Adrenal gland (tissue), 12 donors: ENCODE results near the gene GIMAP5. TPM values are rescaled to one million over a fixed set of nuclear protein-coding genes. Genes with fewer than 3 reads are reported as not detected.

Experiments
- DNase-seq, 7 donors: peaks; one replicate each; pipeline ENCODE4 v3.0.0-alpha.2; 2019 to 2020
- H3K27ac ChIP-seq, 5 donors: fragments of 200-600 bp; sonication (generic) in 4 of 5; 1 replicate in 3 of 5; 2 replicates in 2 of 5; pipeline versions ENCODE4 v1.5.1 to v1.8.0; 2016 to 2020; ENCODE audit warnings: mild to moderate bottlenecking in 1 of 5
- H3K27me3 ChIP-seq: fragments of 200-600 bp; 2 replicates; pipeline ENCODE4 v1.8.0; 2021
- H3K36me3 ChIP-seq, 2 donors: fragments of 200-600 bp; replicated peaks in 1 of 2; 1 replicate in 1 of 2; 2 replicates in 1 of 2; pipeline versions ENCODE4 v1.5.1 to v1.8.0; 2018 to 2022
- H3K4me1 ChIP-seq, 2 donors: fragments of 200-600 bp; replicated peaks in 1 of 2; 1 replicate in 1 of 2; 2 replicates in 1 of 2; pipeline versions ENCODE4 v1.5.1 to v1.8.0; 2018 to 2021
- H3K4me3 ChIP-seq, 4 donors: fragments of 200-600 bp; sonication (generic) in 3 of 4; one replicate each; pipeline ENCODE4 v1.5.1; 2016 to 2018
- H3K9me3 ChIP-seq, 3 donors: fragments of 200-600 bp; sonication (generic) in 1 of 3; replicated peaks in 1 of 3; 1 replicate in 2 of 3; 2 replicates in 1 of 3; pipeline versions ENCODE4 v1.5.1 to v1.8.0; 2016 to 2021
- POLR2A ChIP-seq, 2 donors: fragments of 450-650 bp; IDR thresholded peaks; one replicate each; pipeline ENCODE4 v1.6.1; 2017; ENCODE audit warnings: antibody characterized with exemption in 2 of 2, mild to moderate bottlenecking in 2 of 2, moderate library complexity in 1 of 2
- WGBS, 4 donors: extraction: QIAGEN DNeasy Blood & Tissue Kit in 2 of 4; methylation state at CpG; one replicate each; pipeline versions ENCODE4 v1.1.5 to v1.1.7; 2013 to 2017; 5-methylcytosine and 5-hydroxymethylcytosine counted together
- intact Hi-C, 2 donors: fragments of 100-400 bp; cut with DNase I; formaldehyde crosslinking; loops; one replicate each; pipeline versions ENCODE4 v1.14.1 to v1.15.0; 2022 to 2023
- polyA plus RNA-seq, 3 donors: library from polyadenylated mRNA; stranded (reverse); fragments of 200-250 nt in 2 of 3; fragments of 350-450 nt in 1 of 3; fragmentation: Illumina TruSeq in 1 of 3; extraction: RNeasy Lipid Tissue Mini Kit (QIAGEN cat#74804) in 1 of 3; gene quantifications; one replicate each; pipeline ENCODE4 v1.2.3, GENCODE V29; 2013 to 2014
- total RNA-seq, 9 donors: library from RNA; depleted of rRNA in 4 of 9; stranded (reverse); fragments of >200 nt in 4 of 9; fragments of 120-200 nt in 1 of 9; fragmentation: NEBNext Ultra II Directional in 1 of 9; extraction: Animal tissue kit (Norgen Biotek cat#: 25700) in 1 of 9; gene quantifications; one replicate each; pipeline versions ENCODE4 v1.1.0 to v1.2.4, GENCODE V29; 2013 to 2023
- TF ChIP-seq, protein P1 (sequence below), 6 experiments: fragments of 450-650 bp in 4 of 6; fragments of 200-600 bp in 2 of 6; sonication (generic) in 1 of 6; IDR thresholded peaks; 1 replicate in 5 of 6; 2 replicates in 1 of 6; pipeline versions ENCODE4 v1.5.1 to v1.8.0; 2016 to 2021; ENCODE audit warnings: antibody characterized with exemption in 6 of 6, mild to moderate bottlenecking in 2 of 6, moderate library complexity in 1 of 6
- donor health status: healthy with polysubstance abuse.
- donor health status: Bipolar disorder and iron deficiency.
- donor health status: DM: yes; HTN: yes; CAD: no.
- donor health status: DM: no; HTN: no; CAD: no.
- donor health status: DM: no; HTN: no; CAD: no.
- donor health status: DM: yes; HTN: yes; CAD: no.

Gene GIMAP5
- total and polyA plus RNA-seq, 12 donors: 7.9 to 65.0 (median 19.2) TPM

DNA sequence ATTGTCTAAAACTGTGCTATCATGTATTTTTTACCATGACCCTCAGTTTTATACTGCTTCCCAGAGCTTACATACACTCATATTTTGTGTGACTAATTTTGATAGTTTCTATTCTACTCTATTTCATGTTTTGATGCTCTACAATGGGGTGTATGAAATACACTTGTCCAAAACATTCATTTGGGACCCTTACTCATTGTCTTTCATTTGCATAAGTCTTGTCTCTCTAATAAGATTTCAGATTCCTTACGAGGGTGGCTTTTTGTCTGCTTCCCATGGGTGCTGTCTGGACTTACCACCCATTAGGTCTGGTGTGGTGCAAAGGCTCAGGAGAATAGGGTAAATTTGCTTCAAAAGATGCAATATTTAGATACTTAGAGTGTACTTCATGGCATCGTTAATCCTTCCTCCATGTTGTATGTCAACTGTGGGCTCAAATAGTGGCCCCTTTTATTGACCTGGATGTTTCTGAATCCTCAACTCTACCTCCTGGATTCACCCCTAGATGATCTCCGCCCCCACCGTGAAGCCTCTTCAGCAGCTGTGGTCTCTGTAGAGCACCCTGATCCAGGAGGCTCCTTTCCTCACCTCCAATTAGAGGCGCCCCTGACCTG lies 3.6 kb upstream of the GIMAP5 start:
- TF ChIP-seq, protein P1, sequence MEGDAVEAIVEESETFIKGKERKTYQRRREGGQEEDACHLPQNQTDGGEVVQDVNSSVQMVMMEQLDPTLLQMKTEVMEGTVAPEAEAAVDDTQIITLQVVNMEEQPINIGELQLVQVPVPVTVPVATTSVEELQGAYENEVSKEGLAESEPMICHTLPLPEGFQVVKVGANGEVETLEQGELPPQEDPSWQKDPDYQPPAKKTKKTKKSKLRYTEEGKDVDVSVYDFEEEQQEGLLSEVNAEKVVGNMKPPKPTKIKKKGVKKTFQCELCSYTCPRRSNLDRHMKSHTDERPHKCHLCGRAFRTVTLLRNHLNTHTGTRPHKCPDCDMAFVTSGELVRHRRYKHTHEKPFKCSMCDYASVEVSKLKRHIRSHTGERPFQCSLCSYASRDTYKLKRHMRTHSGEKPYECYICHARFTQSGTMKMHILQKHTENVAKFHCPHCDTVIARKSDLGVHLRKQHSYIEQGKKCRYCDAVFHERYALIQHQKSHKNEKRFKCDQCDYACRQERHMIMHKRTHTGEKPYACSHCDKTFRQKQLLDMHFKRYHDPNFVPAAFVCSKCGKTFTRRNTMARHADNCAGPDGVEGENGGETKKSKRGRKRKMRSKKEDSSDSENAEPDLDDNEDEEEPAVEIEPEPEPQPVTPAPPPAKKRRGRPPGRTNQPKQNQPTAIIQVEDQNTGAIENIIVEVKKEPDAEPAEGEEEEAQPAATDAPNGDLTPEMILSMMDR (IDR thresholded peaks at IDR 0.05): no peak
- TF ChIP-seq POLR2A (IDR thresholded peaks at IDR 0.05): no peak
- Histone ChIP-seq H3K4me3 (no peak overlapping the region), H3K36me3 (no peaks in the 10 kb centered on the region), H3K4me1 (no peaks in the 10 kb centered on the region), H3K27me3 (no peaks in the 10 kb centered on the region), H3K9me3 (peaks cover 0 to 3% (median 2%) of the 10 kb centered on the region in 3 donors), H3K27ac (no peak overlapping the region)
- intact Hi-C loops: no loop called here
- DNase-seq: no peak
- WGBS, 4 donors: 79 to 85% (median 84%) methylated on average over 5 of the region's 5 CpGs

DNA sequence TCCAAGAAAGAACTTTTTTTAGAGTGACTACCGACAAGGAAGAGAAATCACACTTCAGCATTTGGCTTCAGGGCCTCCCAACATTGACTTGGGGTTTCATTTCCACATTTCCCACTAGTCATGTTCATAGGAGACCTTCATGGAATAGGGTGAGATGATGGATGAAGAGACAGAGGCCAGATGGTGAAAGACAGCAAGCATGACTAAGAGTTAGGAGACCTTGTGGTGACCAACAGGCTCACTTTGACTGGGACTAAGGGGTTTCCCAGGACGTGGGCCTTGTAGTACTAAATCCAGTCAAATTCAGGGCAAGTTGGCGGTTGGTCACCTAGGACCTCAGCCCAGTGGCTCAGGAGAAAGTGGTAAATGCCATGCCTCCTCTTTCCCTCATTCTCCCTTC lies 3.0 kb upstream of the GIMAP5 start:
- Histone ChIP-seq H3K36me3 (no peaks in the 10 kb centered on the region), H3K4me1 (no peaks in the 10 kb centered on the region), H3K4me3 (no peak overlapping the region), H3K9me3 (no peaks in the 10 kb centered on the region), H3K27me3 (no peaks in the 10 kb centered on the region), H3K27ac (no peak overlapping the region)
- TF ChIP-seq, protein P1 (IDR thresholded peaks at IDR 0.05): no peak
- TF ChIP-seq POLR2A (IDR thresholded peaks at IDR 0.05): no peak
- DNase-seq: no peak
- WGBS, 4 donors: 58 to 80% (median 69%) methylated on average over 3 of the region's 3 CpGs
- intact Hi-C loops: no loop called here

DNA sequence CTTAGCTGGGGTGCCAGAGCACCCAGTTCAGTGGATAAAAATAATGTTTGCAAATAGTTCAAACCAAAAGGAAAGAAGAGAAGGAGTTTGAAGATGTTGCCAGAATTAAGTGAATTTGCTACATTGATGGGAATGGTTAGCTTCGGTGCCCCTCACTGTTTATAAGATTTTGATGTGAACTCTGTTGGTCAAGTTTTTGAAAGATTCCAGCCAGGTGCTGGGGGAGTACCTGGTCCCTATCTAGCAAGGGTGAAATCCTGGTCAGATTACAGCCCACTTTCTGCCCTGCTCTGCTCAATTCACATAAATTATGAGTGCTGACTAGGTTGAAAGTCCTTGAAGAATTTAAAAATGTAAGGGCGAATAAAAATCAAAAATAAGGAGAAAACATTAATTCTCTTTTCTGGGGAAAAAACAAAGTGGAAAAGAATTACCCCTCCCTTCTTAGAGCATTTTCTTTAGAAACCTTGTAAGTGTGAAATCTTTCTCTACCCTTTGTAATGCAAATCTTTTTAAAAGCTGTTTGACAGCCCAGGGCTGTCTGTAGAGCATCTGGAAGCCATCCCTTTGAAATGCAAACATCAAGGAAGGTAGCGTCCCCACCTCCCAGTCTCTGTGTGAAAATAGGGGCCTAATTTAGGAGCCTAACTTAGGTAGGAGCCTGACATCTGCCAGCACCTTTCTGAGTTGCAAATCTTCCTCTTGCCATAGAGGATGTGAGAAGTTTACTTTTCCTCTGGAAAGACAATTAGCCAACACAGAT lies 1.4 kb upstream of the GIMAP5 start:
- no peaks in the 10 kb centered on the region for H3K4me1 ChIP-seq
- H3K36me3 ChIP-seq: no peaks in the 10 kb centered on the region
- H3K27ac ChIP-seq: no peak overlapping the region
- intact Hi-C loops: no loop called here
- DNase-seq: no peak
- no peak overlapping the region for H3K4me3 ChIP-seq
- TF ChIP-seq, protein P1 (IDR thresholded peaks at IDR 0.05): no peak
- TF ChIP-seq POLR2A (IDR thresholded peaks at IDR 0.05): no peak
- no peaks in the 10 kb centered on the region for H3K9me3 ChIP-seq
- H3K27me3 ChIP-seq: no peaks in the 10 kb centered on the region
- 42 to 63% (median 49%) methylated on average over 3 of the region's 3 CpGs for WGBS, 4 donors

DNA sequence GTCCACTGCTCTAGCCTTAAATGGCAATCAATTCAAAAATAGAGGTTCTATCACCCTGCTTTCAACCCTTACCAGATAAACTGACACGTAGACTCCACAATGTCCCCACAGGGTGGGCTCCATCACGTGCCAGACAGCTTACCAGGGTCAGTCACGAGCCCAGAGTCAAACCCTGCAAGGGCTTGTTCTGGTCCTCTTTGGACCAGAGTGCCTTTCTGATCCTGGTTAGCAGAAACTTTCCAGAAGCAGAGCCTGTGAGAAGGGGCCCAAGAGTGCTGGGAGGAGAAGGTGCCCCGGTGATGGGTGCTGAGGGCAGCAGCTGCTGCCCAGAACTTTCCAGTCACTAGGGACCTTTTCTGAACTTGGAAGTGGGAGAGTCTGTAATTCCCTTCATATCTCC lies 354 bp upstream of the GIMAP5 start:
- peak overlapping the region in 1 of 4 donors; percentile 38 for H3K4me3 ChIP-seq

More for the DNA sequence above, 354 bp upstream of the GIMAP5 start:
- 31 to 50% (median 49%) methylated on average over 4 of the region's 4 CpGs; no CpG with 5 or more reads in 1 of the 4 donors for WGBS, 4 donors
- DNase-seq: no peak
- Histone ChIP-seq H3K9me3 (no peaks in the 10 kb centered on the region), H3K36me3 (no peaks in the 10 kb centered on the region), H3K4me1 (no peaks in the 10 kb centered on the region), H3K27ac (peak overlapping the region in 3 of 5 donors; percentile 66 to 87 (median 69)), H3K27me3 (no peaks in the 10 kb centered on the region)
- intact Hi-C loops: no loop called here
- TF ChIP-seq POLR2A (IDR thresholded peaks at IDR 0.05): no peak
- TF ChIP-seq, protein P1 (IDR thresholded peaks at IDR 0.05): no peak
